Panc1 (cell line): Measurements from ENCODE around the gene GAS7.

Source experiments
- CTCF ChIP-seq: fragments of 450-650 bp; IDR thresholded peaks from 2 replicates; pipeline ENCODE4 v1.5.1; 2017; ENCODE audit warnings: mild to moderate bottlenecking
- POLR2AphosphoS5 ChIP-seq: IDR thresholded peaks from 2 replicates; pipeline ENCODE4 v1.6.1; 2012; ENCODE audit warnings: mild to moderate bottlenecking, low read depth, low read length, moderate library complexity
- SIN3A ChIP-seq: IDR thresholded peaks from 2 replicates; pipeline ENCODE4 v1.6.1; 2012; ENCODE audit warnings: low read depth, mild to moderate bottlenecking, low read length, moderate library complexity, borderline replicate concordance; ENCODE audit not compliant: insufficient read depth

DNA sequence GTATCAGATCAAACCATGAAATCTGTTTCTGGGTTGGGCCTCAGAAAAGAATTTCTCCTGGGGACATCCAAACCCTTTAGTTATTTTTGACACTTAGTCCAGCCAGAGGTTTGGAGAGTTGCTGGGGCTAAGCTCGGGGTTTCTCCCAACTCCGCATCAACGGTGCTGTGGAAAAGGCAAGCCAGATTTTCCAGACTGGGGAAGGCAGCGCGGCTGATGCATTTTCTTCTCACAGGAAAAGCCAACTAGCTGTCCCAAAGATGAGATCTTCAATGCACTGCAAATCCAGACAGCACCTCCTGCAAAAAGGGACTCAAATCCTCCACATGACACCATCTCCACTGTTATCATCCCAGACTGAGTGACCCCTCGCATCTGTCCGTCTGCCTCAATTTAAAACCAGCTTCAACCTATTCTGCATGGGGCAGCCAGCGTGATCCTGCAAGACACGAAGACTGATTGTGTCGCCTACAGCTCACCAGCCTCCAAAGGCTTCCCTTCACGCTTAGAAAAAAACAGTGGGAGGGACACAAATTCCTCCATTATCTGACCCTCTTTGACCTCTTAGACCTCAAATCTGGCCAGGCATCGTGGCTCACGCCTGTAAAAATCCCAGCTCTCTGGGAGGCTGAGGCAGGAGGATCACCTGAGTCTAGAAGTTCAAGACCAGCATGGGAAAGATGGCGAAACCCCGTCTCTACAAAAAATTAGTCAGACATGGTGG, 62.0 kb downstream of the GAS7 start:
- TF ChIP-seq SIN3A: no peak
- no peak for TF ChIP-seq POLR2AphosphoS5
- TF ChIP-seq CTCF: no peak
